ENCODE results near the gene RPS16.
A peak's percentile ranks its signal among the peaks of the same experiment; 100 is the strongest.

RPS16 gene

GRCh38 chr19:39410017-39410830 lies 25.5 kb downstream of the RPS16 start:
- H3K36me3 ChIP-seq, result peaks cover 25% of the 10 kb centered on the region
- peak overlapping the region; percentile 98 to 100 for H3K4me3 ChIP-seq (ENCODE audit: low read depth in 1 of 2, low read length in 1 of 2)
- no peaks in the 10 kb centered on the region for H3K9me3 ChIP-seq
- H3K27ac ChIP-seq, result peak overlapping the region; percentile 100
- H3K4me1 ChIP-seq (ENCODE audit: control insufficient read depth in 1 of 2, insufficient read depth in 1 of 2, low read depth in 1 of 2, low read length in 1 of 2), result peaks cover 41 to 51% of the 10 kb centered on the region in 2 experiments
- no peak for TF ChIP-seq CTCF (IDR thresholded peaks at IDR 0.05)
- peaks cover 30% of the 10 kb centered on the region for H3K27me3 ChIP-seq

DNA sequence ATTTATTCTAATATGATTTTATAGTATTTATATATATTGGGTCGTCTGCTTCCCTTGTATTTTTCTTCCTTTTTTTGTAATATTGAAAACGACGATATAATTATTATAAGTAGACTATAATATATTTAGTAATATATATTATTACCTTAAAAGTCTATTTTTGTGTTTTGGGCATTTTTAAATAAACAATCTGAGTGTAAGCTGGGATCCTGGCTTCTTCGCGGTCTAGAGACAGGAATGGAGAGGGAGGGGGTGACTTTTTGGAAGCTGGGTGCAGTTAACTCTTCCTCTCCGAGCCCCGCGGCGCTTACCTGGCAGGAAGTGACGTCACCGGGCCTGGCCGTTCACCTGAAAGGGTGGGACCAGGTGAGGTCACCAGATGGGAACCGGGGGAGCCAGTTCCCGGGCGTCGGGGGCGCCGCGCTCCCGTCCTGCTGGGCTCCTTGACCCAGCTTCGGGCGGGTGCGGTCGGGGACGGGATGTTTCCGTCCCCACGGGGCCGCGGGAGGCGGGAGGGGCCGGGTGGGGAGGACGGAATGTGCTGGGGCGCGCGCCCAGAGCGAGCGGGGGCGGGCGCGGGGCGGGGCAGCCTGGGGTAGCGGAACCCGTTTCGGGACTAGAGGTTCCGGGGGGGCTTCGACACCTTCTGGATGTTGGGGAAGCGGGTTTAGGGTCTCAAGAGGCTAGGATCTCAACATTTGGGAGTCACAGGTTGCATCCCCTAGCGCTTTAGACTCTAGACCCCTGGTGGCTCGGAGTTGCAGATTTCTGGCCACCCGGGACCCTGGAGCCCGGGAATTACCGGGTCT lies 26.3 kb downstream of the RPS16 start:
- H3K4me1 ChIP-seq (ENCODE audit: control insufficient read depth in 1 of 2, insufficient read depth in 1 of 2, low read depth in 1 of 2, low read length in 1 of 2), result peaks cover 49 to 59% of the 10 kb centered on the region in 2 experiments
- peak overlapping the region; percentile 100 for H3K27ac ChIP-seq
- H3K4me3 ChIP-seq (ENCODE audit: low read depth in 1 of 2, low read length in 1 of 2), result peak overlapping the region; percentile 98 to 100
- peaks cover 25% of the 10 kb centered on the region for H3K36me3 ChIP-seq
- no peak for TF ChIP-seq CTCF (IDR thresholded peaks at IDR 0.05)
- H3K27me3 ChIP-seq, result peaks cover 22% of the 10 kb centered on the region
- no peaks in the 10 kb centered on the region for H3K9me3 ChIP-seq

DNA sequence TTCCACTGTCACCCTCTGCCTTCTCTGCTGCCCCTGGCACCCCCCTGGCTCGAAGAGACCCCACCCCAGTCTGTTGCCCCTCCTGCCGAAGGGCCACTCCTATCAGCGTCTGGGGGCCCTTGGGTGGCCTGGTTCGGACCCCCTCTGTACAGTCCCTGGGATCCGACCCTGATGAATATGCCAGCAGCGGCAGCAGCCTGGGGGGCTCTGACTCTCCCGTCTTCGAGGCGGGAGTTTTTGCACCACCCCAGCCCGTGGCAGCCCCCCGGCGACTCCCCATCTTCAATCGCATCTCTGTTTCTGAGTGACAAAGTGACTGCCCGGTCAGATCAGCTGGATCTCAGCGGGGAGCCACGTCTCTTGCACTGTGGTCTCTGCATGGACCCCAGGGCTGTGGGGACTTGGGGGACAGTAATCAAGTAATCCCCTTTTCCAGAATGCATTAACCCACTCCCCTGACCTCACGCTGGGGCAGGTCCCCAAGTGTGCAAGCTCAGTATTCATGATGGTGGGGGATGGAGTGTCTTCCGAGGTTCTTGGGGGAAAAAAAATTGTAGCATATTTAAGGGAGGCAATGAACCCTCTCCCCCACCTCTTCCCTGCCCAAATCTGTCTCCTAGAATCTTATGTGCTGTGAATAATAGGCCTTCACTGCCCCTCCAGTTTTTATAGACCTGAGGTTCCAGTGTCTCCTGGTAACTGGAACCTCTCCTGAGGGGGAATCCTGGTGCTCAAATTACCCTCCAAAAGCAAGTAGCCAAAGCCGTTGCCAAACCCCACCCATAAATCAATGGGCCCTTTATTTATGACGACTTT lies 27.1 kb downstream of the RPS16 start:
- Histone ChIP-seq H3K4me3 (ENCODE audit: low read depth in 1 of 2, low read length in 1 of 2) (peak overlapping the region; percentile 98 to 100), H3K36me3 (peaks cover 25% of the 10 kb centered on the region), H3K27ac (peak overlapping the region; percentile 100), H3K27me3 (peaks cover 14% of the 10 kb centered on the region), H3K9me3 (no peaks in the 10 kb centered on the region), H3K4me1 (ENCODE audit: control insufficient read depth in 1 of 2, insufficient read depth in 1 of 2, low read depth in 1 of 2, low read length in 1 of 2) (peaks cover 55 to 64% of the 10 kb centered on the region in 2 experiments)
- no peak for TF ChIP-seq CTCF (IDR thresholded peaks at IDR 0.05)

- H3K9me3 ChIP-seq, result no peaks in the 10 kb centered on the region
- H3K4me1 ChIP-seq (ENCODE audit: control insufficient read depth in 1 of 2, insufficient read depth in 1 of 2, low read depth in 1 of 2, low read length in 1 of 2), result peaks cover 48 to 61% of the 10 kb centered on the region in 2 experiments
- no peak for TF ChIP-seq CTCF (IDR thresholded peaks at IDR 0.05)
- peaks cover 6% of the 10 kb centered on the region for H3K27me3 ChIP-seq
- peak overlapping the region; percentile 100 for H3K27ac ChIP-seq
- peaks cover 25% of the 10 kb centered on the region for H3K36me3 ChIP-seq
- H3K4me3 ChIP-seq (ENCODE audit: low read depth in 1 of 2, low read length in 1 of 2), result peak overlapping the region; percentile 98 to 100
Observed at GRCh38 chr19:39407660-39408391, 27.9 kb downstream of the RPS16 start.

- no peak for TF ChIP-seq CTCF (IDR thresholded peaks at IDR 0.05)
- H3K36me3 ChIP-seq, result peaks cover 25% of the 10 kb centered on the region
Observed at GRCh38 chr19:39407410-39407659, 28.4 kb downstream of the RPS16 start.

More at GRCh38 chr19:39407410-39407659, 28.4 kb downstream of the RPS16 start:
- peak overlapping the region; percentile 98 to 100 for H3K4me3 ChIP-seq (ENCODE audit: low read depth in 1 of 2, low read length in 1 of 2)
- H3K27ac ChIP-seq, result peak overlapping the region; percentile 100
- H3K9me3 ChIP-seq, result no peaks in the 10 kb centered on the region
- H3K27me3 ChIP-seq, result peaks cover 1% of the 10 kb centered on the region
- H3K4me1 ChIP-seq (ENCODE audit: control insufficient read depth in 1 of 2, insufficient read depth in 1 of 2, low read depth in 1 of 2, low read length in 1 of 2), result peaks cover 47 to 58% of the 10 kb centered on the region in 2 experiments

All from neutrophil (primary cell).